Vagina (tissue), 2 donors: ENCODE measurements around the gene PRDM16.

Experiments
- CTCF ChIP-seq, 3 experiments: fragments of 450-650 bp in 2 of 3; fragments of 200-600 bp in 1 of 3; sonication (generic) in 1 of 3; IDR thresholded peaks; one replicate each; pipeline ENCODE4 v1.5.1; 2017 to 2019; ENCODE audit warnings: antibody characterized with exemption in 3 of 3, mild to moderate bottlenecking in 2 of 3, moderate library complexity in 2 of 3
- POLR2AphosphoS5 ChIP-seq, 2 donors: sonication (generic); formaldehyde crosslinking; IDR thresholded peaks; one replicate each; pipeline ENCODE4 v1.9.0; 2017; ENCODE audit warnings: antibody characterized with exemption in 2 of 2, mild to moderate bottlenecking in 2 of 2, low read depth in 1 of 2; ENCODE audit not compliant: insufficient read depth in 1 of 2

- TF ChIP-seq CTCF (IDR thresholded peaks at IDR 0.05) (no peak), POLR2AphosphoS5 (IDR thresholded peaks at IDR 0.05; ENCODE audit: insufficient read depth in 1 of 2, low read depth in 1 of 2) (no peak)
Measured at GRCh38 chr1:3221112-3222041, 152.4 kb downstream of the PRDM16 start.
